CD1c-positive myeloid dendritic cell (primary cell): ENCODE data around the gene CCL14.
"Not testable (repeated sequence)": the region's sequence is repeated elsewhere in the genome, so short reads cannot be mapped to it uniquely, and the experiment has no call there.

Experiments used
- DNase-seq: peaks from one replicate; pipeline ENCODE4 v3.0.0-alpha.2; 2016; ENCODE audit errors: extremely low spot score

CCL14 gene

GRCh38 chr17:35942588-35943186 is 43.8 kb downstream of the CCL14 start:
- DNase-seq, result no peak

- not testable (repeated sequence) for DNase-seq
Observed at GRCh38 chr17:35938492-35938891, 48.0 kb downstream of the CCL14 start.

DNA sequence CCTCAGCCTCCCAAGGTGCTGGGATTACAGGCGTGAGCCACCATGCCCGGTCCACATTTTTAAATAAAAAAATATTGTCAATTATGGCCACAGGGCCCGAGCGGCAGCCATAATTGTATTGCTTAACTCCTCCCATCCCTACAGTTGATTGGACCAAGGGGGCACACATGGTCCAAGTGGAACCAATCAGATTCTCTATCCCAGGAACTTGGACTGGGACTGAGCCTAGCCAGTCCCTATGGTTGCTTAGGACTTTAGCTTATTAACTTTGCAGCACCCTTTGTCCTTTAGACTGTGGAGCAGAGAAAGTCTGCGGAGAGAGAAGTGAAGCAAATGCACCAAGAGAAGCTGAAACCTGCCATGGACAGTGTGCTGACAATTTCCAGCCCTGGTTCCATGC is 50.5 kb downstream of the CCL14 start:
- DNase-seq, result no peak

DNA sequence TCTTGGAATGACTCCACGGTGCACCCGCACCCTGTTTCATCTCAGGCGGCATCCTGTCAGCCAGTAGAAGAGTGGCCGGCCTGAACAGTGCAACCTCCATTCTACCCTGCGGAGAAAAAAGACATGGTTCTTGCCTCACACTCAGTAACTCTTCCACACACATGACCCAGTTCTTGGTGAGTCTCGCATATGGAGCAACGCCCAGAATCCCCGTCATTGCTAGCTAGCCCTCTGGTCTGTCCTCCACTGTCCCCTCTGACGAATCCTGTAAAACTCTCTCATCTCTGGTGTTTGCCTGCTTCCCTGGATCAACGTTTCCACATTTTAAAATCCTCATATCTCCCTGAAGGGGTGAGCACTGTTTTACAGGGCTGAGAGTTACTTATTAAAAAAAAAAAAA is 51.8 kb downstream of the CCL14 start:
- DNase-seq, result no peak
